NCI-H1092 treated with DMSO at 0.1 percent for 48 hours (cell line): ENCODE results near the gene MAGI2.
A peak's percentile ranks its signal among the peaks of the same experiment; 100 is the strongest.
"Not testable (repeated sequence)": the region's sequence is repeated elsewhere in the genome, so short reads cannot be mapped to it uniquely, and the experiment has no call there.

Experiments used
- DNase-seq: peaks from one replicate; lab custom pipeline; 2025; lab: John Stamatoyannopoulos, UW

MAGI2 gene

GRCh38 chr7:78023191-78023590, 1430.3 kb downstream of the MAGI2 start:
- no peak for DNase-seq

GRCh38 chr7:78022165-78022564, 1431.3 kb downstream of the MAGI2 start:
- no peak for DNase-seq

- no peak for DNase-seq
Observed at GRCh38 chr7:78020874-78021249, 1432.6 kb downstream of the MAGI2 start.

GRCh38 chr7:78020136-78020873, 1433.2 kb downstream of the MAGI2 start:
- DNase-seq, result peak; percentile 88

DNA sequence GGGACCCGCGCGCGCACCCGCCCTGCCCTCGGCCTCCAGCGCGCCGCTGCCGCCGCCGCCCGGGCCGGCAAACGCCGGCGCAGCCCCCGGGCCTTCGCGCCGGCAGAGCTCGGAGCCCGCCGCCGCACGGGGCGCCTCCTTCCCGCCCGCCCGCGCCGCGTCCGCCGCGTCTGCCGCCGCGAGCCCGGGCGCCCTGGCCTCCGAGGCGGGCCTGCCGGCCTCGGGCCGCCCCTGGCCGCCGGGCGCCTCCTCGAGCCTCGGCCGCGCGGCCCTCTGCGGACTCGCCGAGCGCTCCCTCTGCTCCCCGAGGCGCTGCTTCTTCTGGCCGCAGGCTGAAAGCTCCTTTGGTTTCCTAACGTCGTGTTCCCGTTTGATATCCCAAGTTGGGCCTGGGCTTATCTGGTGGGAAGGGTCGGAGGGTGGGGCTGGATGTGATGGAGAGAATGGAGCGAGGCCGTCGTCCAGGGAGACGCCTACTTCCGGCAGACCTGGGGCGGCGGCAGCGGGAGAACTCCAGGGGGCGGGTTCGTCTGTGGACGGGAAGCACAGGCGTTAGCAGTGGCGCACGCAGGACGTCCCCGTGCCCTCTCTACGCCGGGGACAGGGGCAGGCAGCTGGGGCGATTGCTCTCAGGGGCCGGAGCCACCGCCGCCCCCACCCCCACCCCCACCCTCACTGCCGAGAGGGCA, 1433.9 kb downstream of the MAGI2 start:
- peak; percentile 94 for DNase-seq

GRCh38 chr7:78018641-78019446, 1434.6 kb downstream of the MAGI2 start:
- peak; percentile 84 for DNase-seq

GRCh38 chr7:78017591-78018100, 1435.8 kb downstream of the MAGI2 start:
- DNase-seq, result no peak

- DNase-seq, result no peak
Observed at GRCh38 chr7:78015574-78016260, 1437.8 kb downstream of the MAGI2 start.

GRCh38 chr7:78014401-78014800, 1439.1 kb downstream of the MAGI2 start:
- no peak for DNase-seq

DNA sequence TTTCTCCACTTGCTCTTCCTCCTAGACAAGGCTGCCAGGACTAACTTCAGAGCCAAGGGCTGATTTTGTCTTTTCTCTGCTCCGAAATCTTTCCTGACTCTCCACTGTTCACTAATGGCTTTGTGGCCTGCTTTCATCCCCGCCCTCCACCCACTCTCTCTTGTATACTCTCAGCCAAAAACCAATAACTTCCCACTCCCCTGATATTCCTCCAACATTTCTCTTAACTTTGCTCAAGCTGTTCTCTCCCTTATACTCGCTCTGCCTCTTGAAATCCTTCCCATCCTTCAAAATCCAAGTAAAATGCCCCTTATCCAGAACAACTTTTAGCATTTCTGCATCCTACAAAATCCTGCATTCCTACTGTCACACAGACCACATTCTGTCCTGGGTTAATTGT, 1440.1 kb downstream of the MAGI2 start:
- no peak for DNase-seq

GRCh38 chr7:78011642-78012041, 1441.8 kb downstream of the MAGI2 start:
- DNase-seq, result no peak

DNA sequence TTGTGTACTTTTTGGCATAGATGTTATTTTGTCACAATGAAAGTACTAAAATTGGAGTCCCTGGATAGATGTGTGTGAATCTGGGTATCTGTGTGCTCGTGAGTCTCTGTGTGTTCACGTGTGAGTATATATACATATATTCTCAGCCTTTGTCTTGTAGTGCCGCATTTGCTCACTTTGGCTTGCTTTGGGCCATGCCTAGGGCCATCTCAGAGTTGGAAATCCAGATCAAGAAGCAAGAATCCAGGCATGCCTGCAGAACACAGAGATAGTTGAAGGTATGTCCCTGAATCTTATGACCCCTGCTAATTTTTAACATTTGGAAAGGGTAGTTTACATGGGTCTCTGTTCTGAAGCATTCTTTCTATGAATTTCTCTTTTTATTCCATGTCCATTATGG, 1446.2 kb downstream of the MAGI2 start:
- no peak for DNase-seq

DNA sequence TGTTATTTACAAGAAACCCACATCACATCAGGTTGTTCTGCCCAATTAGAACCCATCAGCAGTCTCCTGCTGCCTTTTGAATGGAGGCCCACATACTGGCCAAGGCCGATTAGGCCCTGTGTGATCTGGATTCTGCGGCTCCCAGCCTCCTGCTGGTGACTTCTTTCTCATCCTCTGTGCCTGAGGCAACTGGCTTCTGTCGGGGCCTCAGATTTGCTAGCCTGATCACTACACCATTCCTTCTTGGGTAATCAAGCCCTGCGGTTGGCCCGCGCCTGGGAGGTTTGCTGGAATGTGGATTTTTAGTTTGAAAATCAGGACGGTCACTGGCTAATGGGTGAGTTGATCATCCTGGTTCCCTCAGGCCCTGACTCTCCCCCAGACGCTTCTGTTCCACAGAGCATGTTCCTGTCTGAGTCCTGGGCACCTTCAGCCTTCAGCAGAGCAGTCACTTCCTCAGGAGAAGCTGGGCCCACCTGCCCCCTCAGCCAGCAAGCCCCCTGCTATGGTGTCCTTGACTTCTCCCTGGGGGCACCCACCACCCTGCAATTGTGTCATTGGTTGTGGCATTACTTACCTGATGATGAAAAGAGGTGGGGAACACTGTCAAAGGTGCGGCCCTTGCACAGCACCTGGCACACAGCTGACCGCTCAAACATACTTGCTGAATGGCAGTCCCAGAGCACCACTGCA, 1447.3 kb downstream of the MAGI2 start:
- DNase-seq, result no peak

DNA sequence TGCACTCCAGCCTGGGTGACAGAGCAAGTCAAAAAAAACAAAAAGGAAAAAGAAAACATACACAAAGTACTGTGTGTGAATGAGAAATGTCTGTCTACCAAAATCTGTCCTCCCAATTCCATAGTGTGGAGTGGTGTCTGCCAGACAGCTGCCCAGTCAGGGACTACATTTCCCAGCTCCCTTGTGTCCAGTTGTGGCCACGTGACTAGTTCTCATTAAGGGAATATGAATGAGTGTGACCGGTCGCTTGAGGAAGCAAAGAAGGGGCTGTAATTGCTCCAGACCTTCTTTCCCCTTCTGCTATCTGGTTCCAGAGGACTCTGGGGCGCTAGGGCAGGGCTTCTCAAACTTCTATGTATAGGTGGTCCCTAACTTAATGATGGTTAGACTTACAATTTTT, 1450.8 kb downstream of the MAGI2 start:
- DNase-seq, result no peak

DNA sequence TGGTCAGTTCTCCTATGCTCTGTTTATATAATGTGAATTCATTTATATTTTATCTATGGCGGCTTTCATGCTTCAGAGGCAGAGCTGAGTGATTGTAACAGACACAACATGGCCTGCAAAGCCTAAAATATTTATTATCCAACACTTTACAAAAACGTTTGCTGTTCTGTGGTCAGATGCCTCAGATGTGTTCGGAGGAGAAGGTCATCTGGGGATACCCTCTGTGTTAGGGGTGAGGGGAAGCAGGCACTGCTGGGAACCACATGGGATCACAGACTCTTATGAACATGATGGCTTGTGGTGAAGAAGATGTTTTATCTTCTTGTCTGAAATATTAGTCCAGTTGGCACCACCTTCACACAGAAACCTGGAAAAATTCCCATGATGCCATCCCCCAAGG, 1451.4 kb downstream of the MAGI2 start:
- no peak for DNase-seq

GRCh38 chr7:77999168-77999567, 1454.3 kb downstream of the MAGI2 start:
- not testable (repeated sequence) for DNase-seq

GRCh38 chr7:77995717-77996116, 1457.8 kb downstream of the MAGI2 start:
- DNase-seq, result no peak

- DNase-seq, result no peak
Observed at GRCh38 chr7:77993838-77994237, 1459.6 kb downstream of the MAGI2 start.

DNA sequence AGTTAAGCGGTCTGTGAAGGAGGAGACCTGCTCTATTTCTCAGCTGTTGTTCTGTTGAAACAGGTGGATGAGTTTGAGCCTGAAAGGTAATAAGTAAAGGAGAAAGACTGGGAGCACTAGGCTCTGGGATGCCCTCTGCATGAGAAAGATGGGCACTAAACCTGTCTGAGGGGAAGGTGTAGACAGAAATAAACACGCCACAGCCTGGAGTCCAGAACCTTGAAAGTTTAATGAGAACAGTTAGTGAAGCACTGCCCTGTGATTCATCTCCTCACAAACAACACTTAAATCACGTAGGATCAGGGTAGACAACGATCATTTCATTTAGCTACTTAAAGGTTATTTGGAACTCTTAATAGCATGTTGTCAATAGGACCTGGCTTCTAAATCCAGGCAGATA, 1461.8 kb downstream of the MAGI2 start:
- no peak for DNase-seq

- DNase-seq, result no peak
Observed at GRCh38 chr7:77989981-77990566, 1463.4 kb downstream of the MAGI2 start.

DNA sequence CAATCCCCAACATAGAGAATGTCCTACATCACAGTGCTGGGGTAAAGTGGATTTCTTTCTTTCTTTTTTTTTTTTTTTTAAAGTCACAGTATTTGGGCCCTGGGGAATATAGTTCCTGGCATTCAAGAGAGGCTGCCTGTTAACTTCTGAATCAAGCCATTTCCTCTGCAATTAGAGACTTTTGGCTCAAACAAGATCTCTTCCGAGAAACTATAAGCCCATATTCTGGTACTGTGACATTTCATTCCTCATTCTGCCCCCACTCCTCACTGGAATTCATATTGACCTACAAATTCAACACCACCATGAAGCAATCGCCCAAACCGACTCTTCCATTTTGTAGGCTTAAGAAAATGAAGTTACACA, 1467.5 kb downstream of the MAGI2 start:
- DNase-seq, result no peak
